ENCODE measurements around the gene STOML3. TPM values are rescaled to one million over a fixed set of nuclear protein-coding genes. Genes with fewer than 3 reads are reported as not detected.

The STOML3 gene
- total and polyA plus RNA-seq, 2 of the 4 experiments (the other 2 are of a cell fraction), result not detected

- no peak for ATAC-seq (ENCODE audit: low read depth)
- no peak overlapping the region for H2AK9ac ChIP-seq (replicated peaks; ENCODE audit: low read depth, low read length, poor library complexity)
- in situ Hi-C loops (cut with MboI; ENCODE audit: low sequenced_read_pairs) (no loop called here), intact Hi-C loops (cut with micrococcal nuclease) (no loop called here), dilution Hi-C loops (cut with HindIII; ENCODE audit: low sequenced_read_pairs, unreplicated experiment) (no loop called here)
- no peak overlapping the region for H3K27ac ChIP-seq (ENCODE audit: insufficient read depth, low read length)
- no peak overlapping the region for H3K18ac ChIP-seq (ENCODE audit: low read depth, low read length)
- peak overlapping the region; percentile 5 for H2AFZ ChIP-seq (replicated peaks; ENCODE audit: low read length, poor library complexity)
- no peaks in the 10 kb centered on the region for H3K36me3 ChIP-seq (ENCODE audit: control insufficient read depth, insufficient read depth, low read length)
- H2BK5ac ChIP-seq (ENCODE audit: low read depth, low read length, poor library complexity, severe bottlenecking), result no peak overlapping the region
- no peak overlapping the region for H3K4me2 ChIP-seq (ENCODE audit: low read depth, low read length)
- no peak overlapping the region for H3K4ac ChIP-seq (ENCODE audit: low read depth, low read length)
- H2BK15ac ChIP-seq (ENCODE audit: low read depth, low read length), result no peak overlapping the region
- H3K4me1 ChIP-seq (ENCODE audit: control insufficient read depth, insufficient read depth, low read length), result no peaks in the 10 kb centered on the region
- WGBS, 2 experiments (ENCODE audit: extremely low coverage in 2 of 2, insufficient read length in 1 of 2), result no CpG with 5 or more reads among the region's 9 CpGs
- ChIA-PET POLR2A (ENCODE audit: unreplicated experiment) (no interaction called here), CTCF (no interaction called here)
- H3K27me3 ChIP-seq (ENCODE audit: control insufficient read depth, insufficient read depth, low read length), result no peaks in the 10 kb centered on the region; the same call in 1 of the 2 replicates
- H4K8ac ChIP-seq (ENCODE audit: low read depth in 2 of 2, low read length in 2 of 2), result no peak overlapping the region
- no peak overlapping the region for H4K91ac ChIP-seq (ENCODE audit: insufficient read depth, low read depth, low read length)
- no peaks in the 10 kb centered on the region for H3K9me3 ChIP-seq (ENCODE audit: control insufficient read depth, insufficient read depth, low read length)
- H3K23ac ChIP-seq (ENCODE audit: low read depth, low read length), result no peak overlapping the region
- H3K4me3 ChIP-seq (ENCODE audit: insufficient read depth, low read depth, low read length), result no peak overlapping the region
- no peak overlapping the region for H3K14ac ChIP-seq (replicated peaks; ENCODE audit: low read depth, low read length)
- H3K9ac ChIP-seq (ENCODE audit: low read depth, low read length), result no peak overlapping the region
- H2BK120ac ChIP-seq (ENCODE audit: low read depth, low read length), result no peak overlapping the region
- H2BK20ac ChIP-seq (ENCODE audit: low read depth, low read length), result no peak overlapping the region
- no peak for TF ChIP-seq SMC3 (IDR thresholded peaks at IDR 0.05; ENCODE audit: low read depth, low read length)
- TF ChIP-seq CTCF (conservative IDR thresholded peaks at IDR 0.05; ENCODE audit: low read depth, low read length), result no peak
- TF ChIP-seq CEBPB (IDR thresholded peaks at IDR 0.05; ENCODE audit: low read depth, low read length), result no peak
- TF ChIP-seq RCOR1 (IDR thresholded peaks at IDR 0.05; ENCODE audit: insufficient replicate concordance, low read length), result no peak
- no peak for TF ChIP-seq MXI1 (IDR thresholded peaks at IDR 0.05; ENCODE audit: borderline replicate concordance, low read depth, low read length)
- no peak for TF ChIP-seq RAD21 (IDR thresholded peaks at IDR 0.05; ENCODE audit: low read length)
- TF ChIP-seq USF2 (IDR thresholded peaks at IDR 0.05; ENCODE audit: low read depth, low read length), result no peak
- no peaks in the 10 kb centered on the region for H4K20me1 ChIP-seq (ENCODE audit: insufficient read depth, low read length)
- no TSS peak for BruUV-seq (replicated peaks)
- no peak for DNase-seq
- no peak overlapping the region for H2AK5ac ChIP-seq (ENCODE audit: low read depth, low read length)
- no peak overlapping the region for H3K56ac ChIP-seq (ENCODE audit: extremely low read depth, insufficient read depth, low read length)
- no peak overlapping the region for H4K5ac ChIP-seq (ENCODE audit: low read depth, low read length)
- H3K9me1 ChIP-seq (ENCODE audit: insufficient read depth, low read length), result no peaks in the 10 kb centered on the region
- H3K79me1 ChIP-seq (ENCODE audit: low read depth in 1 of 2, low read length in 2 of 2), result no peaks in the 10 kb centered on the region
These were observed 10.5 kb downstream of the STOML3 start for GRCh38 chr13:38979891-38980749.

Measured in IMR-90 (cell line).